Smooth muscle cell (in vitro differentiated cells): ENCODE measurements around the gene FIG4. TPM values are rescaled to one million over a fixed set of nuclear protein-coding genes. Genes with fewer than 3 reads are reported as not detected.

Experiments used
- DNase-seq: peaks from one replicate; lab custom pipeline; 2025; ENCODE audit not compliant: unreplicated experiment; lab: John Stamatoyannopoulos, UW
- H2AFZ ChIP-seq: fragments of 200-600 bp; sonication (generic); 2 replicates; pipeline ENCODE4 v1.6.0; 2016; ENCODE audit warnings: antibody characterized with exemption, low read depth, mild to moderate bottlenecking
- H3F3A ChIP-seq: fragments of 200-600 bp; sonication (generic); 2 replicates; pipeline ENCODE4 v1.6.0; 2017; ENCODE audit warnings: antibody characterized with exemption, low read depth
- H3K27ac ChIP-seq: fragments of 200-600 bp; sonication (generic); 2 replicates; pipeline ENCODE4 v1.5.1; 2016; ENCODE audit warnings: low read depth, mild to moderate bottlenecking
- H3K27me3 ChIP-seq: fragments of 200-600 bp; sonication (generic); 2 replicates; pipeline ENCODE4 v1.6.1; 2016; ENCODE audit warnings: low read depth, mild to moderate bottlenecking
- H3K36me3 ChIP-seq: fragments of 200-600 bp; sonication (generic); 2 replicates; pipeline ENCODE4 v1.5.1; 2016; ENCODE audit warnings: low read depth
- H3K4me1 ChIP-seq: fragments of 200-600 bp; sonication (generic); 2 replicates; pipeline ENCODE4 v1.5.1; 2016; ENCODE audit warnings: low read depth
- H3K4me2 ChIP-seq: fragments of 200-600 bp; sonication (generic); 2 replicates; pipeline ENCODE4 v1.6.0; 2016; ENCODE audit warnings: mild to moderate bottlenecking
- H3K4me3 ChIP-seq: fragments of 200-600 bp; sonication (generic); 2 replicates; pipeline ENCODE4 v1.5.1; 2016; ENCODE audit warnings: mild to moderate bottlenecking
- H3K79me2 ChIP-seq: fragments of 200-600 bp; sonication (generic); 2 replicates; pipeline ENCODE4 v1.6.0; 2016; ENCODE audit warnings: low read depth, mild to moderate bottlenecking
- H3K9ac ChIP-seq: fragments of 200-600 bp; sonication (generic); 2 replicates; pipeline ENCODE4 v1.6.0; 2016; ENCODE audit warnings: low read depth
- H3K9me3 ChIP-seq: fragments of 200-600 bp; sonication (generic); replicated peaks from 2 replicates; pipeline ENCODE4 v1.5.1; 2016; ENCODE audit warnings: low read depth
- H4K20me1 ChIP-seq: fragments of 200-600 bp; sonication (generic); 2 replicates; pipeline ENCODE4 v1.6.0; 2016; ENCODE audit warnings: low read depth
- CTCF ChIP-seq: fragments of 200-600 bp; sonication (generic); IDR thresholded peaks from 2 replicates; pipeline ENCODE4 v1.5.1; 2017; ENCODE audit warnings: borderline replicate concordance, mild to moderate bottlenecking, antibody characterized with exemption; ENCODE audit not compliant: insufficient read depth, poor library complexity, severe bottlenecking
- WGBS: methylation state at CpG from one replicate; pipeline ENCODE4 v1.1.7; 2016; ENCODE audit warnings: low lambda C conversion rate; 5-methylcytosine and 5-hydroxymethylcytosine counted together
- polyA plus RNA-seq: library from polyadenylated mRNA; unstranded; fragments of >200 nt; fragmentation: Nextera tagmentation; extraction: Ambion mirVana; gene quantifications from 2 replicates; pipeline ENCODE4 v1.2.1, GENCODE V29; 2016
- total RNA-seq: library from RNA; depleted of rRNA; stranded (reverse); fragments of >200 nt; gene quantifications from 2 replicates; pipeline ENCODE4 v1.2.3, GENCODE V29; 2014

Gene FIG4
- total and polyA plus RNA-seq, 2 experiments from 2014 or later = 12.1 to 12.4 TPM

DNA sequence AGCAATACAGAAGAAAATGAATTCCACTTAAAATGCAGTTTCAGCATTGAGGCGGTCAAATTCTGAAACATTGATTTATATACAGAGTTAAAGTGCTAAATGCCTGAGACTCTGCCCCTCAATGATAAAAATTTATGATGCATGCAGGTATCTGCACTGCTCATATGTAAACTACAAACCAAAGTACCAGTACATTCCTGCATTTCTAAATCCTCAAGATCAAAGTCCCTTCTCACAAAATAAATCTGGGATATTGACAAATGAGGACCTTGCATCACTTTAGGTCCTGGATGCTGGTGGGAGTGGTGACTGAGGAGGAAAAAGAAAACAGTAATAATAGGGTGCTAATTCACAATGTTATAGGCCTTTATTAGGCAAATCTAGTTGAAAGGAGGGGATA lies 101.9 kb downstream of the FIG4 start:
- Histone ChIP-seq H3K4me2 (no peak overlapping the region), H3K79me2 (no peaks in the 10 kb centered on the region), H3K27me3 (no peaks in the 10 kb centered on the region), H3K4me3 (no peak overlapping the region), H3K27ac (peak overlapping the region; percentile 85), H3K36me3 (no peaks in the 10 kb centered on the region), H3K9me3 (no peaks in the 10 kb centered on the region), H4K20me1 (no peaks in the 10 kb centered on the region), H3K9ac (peak overlapping the region; percentile 10), H3K4me1 (peaks cover 9% of the 10 kb centered on the region), H2AFZ (no peak overlapping the region), H3F3A (no peaks in the 10 kb centered on the region)
- WGBS = 79% methylated on average over 1 of the region's 1 CpG
- no peak for DNase-seq
- TF ChIP-seq CTCF = no peak

DNA sequence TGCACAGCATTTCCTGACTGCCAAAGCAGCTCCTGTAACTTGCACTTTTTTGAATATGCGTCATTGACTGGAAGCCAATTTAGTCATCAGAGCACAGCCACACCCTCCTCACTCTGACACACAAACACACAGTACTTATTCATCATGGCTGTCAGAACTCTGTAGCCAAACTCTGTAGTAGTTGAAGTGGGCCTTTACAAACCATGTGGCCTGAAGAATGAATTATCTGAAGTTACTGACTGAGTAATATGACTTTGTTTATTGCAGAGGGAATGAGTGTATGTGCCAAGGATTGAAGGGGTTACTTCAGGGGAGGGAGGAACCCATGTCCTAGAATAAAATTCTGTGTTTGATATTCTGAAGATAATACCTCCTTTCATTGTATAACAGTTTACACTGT lies 102.7 kb downstream of the FIG4 start:
- H3K27ac ChIP-seq = peak overlapping the region; percentile 85
- no peaks in the 10 kb centered on the region for H3K9me3 ChIP-seq
- no peak for DNase-seq
- no peak overlapping the region for H3K4me2 ChIP-seq
- H4K20me1 ChIP-seq = no peaks in the 10 kb centered on the region
- no peak overlapping the region for H2AFZ ChIP-seq
- 7% methylated on average over 1 of the region's 1 CpG for WGBS
- peak overlapping the region; percentile 9 for H3K9ac ChIP-seq
- peaks cover 9% of the 10 kb centered on the region for H3K4me1 ChIP-seq
- no peak overlapping the region for H3K4me3 ChIP-seq
- no peaks in the 10 kb centered on the region for H3F3A ChIP-seq
- no peaks in the 10 kb centered on the region for H3K36me3 ChIP-seq
- TF ChIP-seq CTCF = no peak
- H3K27me3 ChIP-seq = no peaks in the 10 kb centered on the region
- no peaks in the 10 kb centered on the region for H3K79me2 ChIP-seq

DNA sequence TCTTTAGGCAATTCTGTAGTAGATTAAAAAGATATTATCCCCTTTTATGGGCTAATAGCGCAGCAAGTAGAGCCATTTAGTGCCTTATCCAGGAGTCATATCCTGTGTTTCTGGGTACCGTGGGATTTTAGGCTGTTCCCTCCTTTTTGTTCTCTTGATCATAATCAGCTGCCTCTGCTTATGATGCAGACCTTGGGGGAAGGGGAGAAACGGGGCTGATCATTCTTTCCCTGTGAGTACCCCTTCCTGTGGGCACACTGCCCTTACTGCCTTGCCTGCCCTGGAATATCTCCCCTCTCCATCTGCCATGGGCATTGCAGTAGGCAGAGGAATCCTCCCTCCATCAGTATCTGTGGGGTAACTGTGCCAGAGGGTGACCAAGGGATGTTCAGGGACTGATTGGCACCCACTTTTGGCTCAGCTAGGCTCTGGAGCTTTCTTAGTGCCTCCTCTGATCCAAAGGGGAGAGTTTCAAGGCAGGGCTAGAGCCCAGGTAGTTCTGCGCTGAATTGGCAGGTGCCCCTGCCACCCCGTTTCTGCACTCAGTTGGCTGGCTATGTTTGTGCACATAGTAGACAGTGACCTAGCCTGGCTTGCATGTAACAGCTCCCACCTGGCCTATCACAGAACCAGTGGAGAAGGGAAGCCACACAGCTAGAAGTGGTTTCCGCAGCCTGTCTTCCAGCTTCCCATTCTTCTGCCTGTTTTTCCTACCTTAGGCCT lies 103.3 kb downstream of the FIG4 start:
- peak overlapping the region; percentile 85 for H3K27ac ChIP-seq
- peak overlapping the region; percentile 9 for H3K9ac ChIP-seq
- H3K4me2 ChIP-seq = no peak overlapping the region
- no peaks in the 10 kb centered on the region for H4K20me1 ChIP-seq
- H3K36me3 ChIP-seq = no peaks in the 10 kb centered on the region
- no peaks in the 10 kb centered on the region for H3F3A ChIP-seq
- H3K79me2 ChIP-seq = no peaks in the 10 kb centered on the region
- H3K9me3 ChIP-seq = no peaks in the 10 kb centered on the region
- TF ChIP-seq CTCF = no peak
- DNase-seq = no peak
- H3K27me3 ChIP-seq = no peaks in the 10 kb centered on the region
- 79% methylated on average over 6 of the region's 6 CpGs for WGBS
- peaks cover 9% of the 10 kb centered on the region for H3K4me1 ChIP-seq
- no peak overlapping the region for H3K4me3 ChIP-seq
- H2AFZ ChIP-seq = no peak overlapping the region
